ENCODE data around the gene TMBIM4.

- TF ChIP-seq POLR2A (IDR thresholded peaks at IDR 0.05) (no peak), CTCF (IDR thresholded peaks at IDR 0.05) (no peak)
These were observed 50.4 kb downstream of the TMBIM4 start for GRCh38 chr12:66119229-66119869.

All from esophagus squamous epithelium (tissue), 4 donors.